Liver (tissue), 9 donors: ENCODE results near the gene CNIH3. TPM values are rescaled to one million over a fixed set of nuclear protein-coding genes. Genes with fewer than 3 reads are reported as not detected.
"Not testable (repeated sequence)": the region's sequence is repeated elsewhere in the genome, so short reads cannot be mapped to it uniquely, and the experiment has no call there.

Experiments used
- DNase-seq: peaks from one replicate; pipeline ENCODE4 v3.0.0-alpha.2; 2017; ENCODE audit warnings: low spot score
- H3K27ac ChIP-seq, 2 donors: one replicate each; pipeline ENCODE4 v1.7.0; 2013; ENCODE audit warnings: inconsistent platforms in 2 of 2, low read length in 2 of 2, control low read depth in 1 of 2, low read depth in 1 of 2, mild to moderate bottlenecking in 1 of 2
- H3K27me3 ChIP-seq, 4 donors: one replicate each; pipeline versions ENCODE4 v1.6.1 to v1.7.0; 2013; ENCODE audit warnings: low read length in 3 of 4, inconsistent platforms in 1 of 4, mild to moderate bottlenecking in 1 of 4, moderate library complexity in 1 of 4; ENCODE audit not compliant: control insufficient read depth in 4 of 4, insufficient read depth in 4 of 4
- H3K36me3 ChIP-seq, 4 donors: one replicate each; pipeline versions ENCODE4 v1.6.1 to v1.7.0; 2013; ENCODE audit warnings: low read length in 3 of 4, mild to moderate bottlenecking in 3 of 4, low read depth in 1 of 4, moderate library complexity in 1 of 4; ENCODE audit not compliant: control insufficient read depth in 4 of 4, insufficient read depth in 3 of 4
- H3K4me1 ChIP-seq, 4 donors: one replicate each; pipeline versions ENCODE4 v1.6.1 to v1.7.0; 2013; ENCODE audit warnings: low read length in 3 of 4, mild to moderate bottlenecking in 3 of 4, moderate library complexity in 1 of 4; ENCODE audit not compliant: control insufficient read depth in 4 of 4, insufficient read depth in 4 of 4
- H3K4me3 ChIP-seq, 3 donors: one replicate each; pipeline versions ENCODE4 v1.6.1 to v1.7.0; 2013; ENCODE audit warnings: low read length in 3 of 3, control low read depth in 1 of 3, low read depth in 1 of 3, mild to moderate bottlenecking in 1 of 3
- H3K9ac ChIP-seq, 2 donors: one replicate each; pipeline ENCODE4 v1.7.0; 2013; ENCODE audit warnings: low read length in 2 of 2, mild to moderate bottlenecking in 2 of 2, moderate library complexity in 2 of 2, control low read depth in 1 of 2, low read depth in 1 of 2
- H3K9me3 ChIP-seq, 4 donors: one replicate each; pipeline versions ENCODE4 v1.6.1 to v1.7.0; 2013; ENCODE audit warnings: low read length in 3 of 4; ENCODE audit not compliant: control insufficient read depth in 4 of 4
- EGR1 ChIP-seq, 2 donors: IDR thresholded peaks; 2 replicates each; pipeline ENCODE4 v1.6.1; 2016 to 2018; ENCODE audit warnings: antibody characterized with exemption in 2 of 2, low read depth in 2 of 2
- FOXA1 ChIP-seq: IDR thresholded peaks from 2 replicates; pipeline ENCODE4 v1.6.1; 2016; ENCODE audit warnings: antibody characterized with exemption
- GABPA ChIP-seq, 2 donors: IDR thresholded peaks in 1 of 2; conservative IDR thresholded peaks in 1 of 2; 2 replicates each; pipeline ENCODE4 v1.6.1; 2016; ENCODE audit warnings: antibody characterized with exemption in 2 of 2, mild to moderate bottlenecking in 1 of 2, moderate library complexity in 1 of 2
- HNF4A ChIP-seq, 2 donors: conservative IDR thresholded peaks; 2 replicates each; pipeline ENCODE4 v1.6.1; 2016; ENCODE audit warnings: antibody characterized with exemption in 2 of 2, mild to moderate bottlenecking in 2 of 2
- HNF4G ChIP-seq: IDR thresholded peaks from 2 replicates; pipeline ENCODE4 v1.6.1; 2016; ENCODE audit warnings: antibody characterized with exemption
- JUND ChIP-seq, 2 donors: IDR thresholded peaks; 2 replicates each; pipeline ENCODE4 v1.6.1; 2016; ENCODE audit warnings: antibody characterized with exemption in 2 of 2
- NR2F2 ChIP-seq: IDR thresholded peaks from 2 replicates; pipeline ENCODE4 v1.6.1; 2016; ENCODE audit warnings: antibody characterized with exemption
- SP1 ChIP-seq: IDR thresholded peaks from 2 replicates; pipeline ENCODE4 v1.6.1; 2018; ENCODE audit warnings: antibody characterized with exemption, mild to moderate bottlenecking
- TAF1 ChIP-seq: conservative IDR thresholded peaks from 2 replicates; pipeline ENCODE4 v1.6.1; 2016; ENCODE audit warnings: antibody characterized with exemption, mild to moderate bottlenecking
- YY1 ChIP-seq: IDR thresholded peaks from 2 replicates; pipeline ENCODE4 v1.6.1; 2016; ENCODE audit warnings: antibody characterized with exemption, mild to moderate bottlenecking
- WGBS: extraction: QIAGEN DNeasy Blood & Tissue Kit; methylation state at CpG from one replicate; pipeline ENCODE4 v1.1.7; 2013; 5-methylcytosine and 5-hydroxymethylcytosine counted together
- polyA plus RNA-seq, 2 donors: library from polyadenylated mRNA; stranded (reverse) in 1 of 2; unstranded in 1 of 2; fragments of 200-250 nt in 1 of 2; fragments of >200 nt in 1 of 2; fragmentation: Nextera tagmentation in 1 of 2; extraction: Ambion mirVana in 1 of 2; gene quantifications; one replicate each; pipeline versions ENCODE4 v1.2.1 to v1.2.3, GENCODE V29; 2013 to 2015
- total RNA-seq, 2 donors: library from RNA; depleted of rRNA; stranded (reverse); fragments of >200 nt; gene quantifications; one replicate each; pipeline ENCODE4 v1.2.3, GENCODE V29; 2014
- TF ChIP-seq, protein P1 (sequence below): IDR thresholded peaks from 2 replicates; pipeline ENCODE4 v1.6.1; 2016; ENCODE audit warnings: antibody characterized with exemption
- TF ChIP-seq, protein P2 (sequence below): IDR thresholded peaks from 2 replicates; pipeline ENCODE4 v1.6.1; 2016; ENCODE audit warnings: antibody characterized with exemption
- TF ChIP-seq, protein P3 (sequence below): fragments of 150-350 bp; IDR thresholded peaks from 2 replicates; pipeline ENCODE4 v1.5.1; 2017; ENCODE audit warnings: improper control_type of control experiment, low read depth, low read length; ENCODE audit not compliant: missing input control
- TF ChIP-seq, protein P4 (sequence below): IDR thresholded peaks from 2 replicates; pipeline ENCODE4 v1.6.1; 2016; ENCODE audit warnings: antibody characterized with exemption, mild to moderate bottlenecking
- donor health status: healthy.
- donor health status: healthy.
- donor health status: healthy.
- donor health status: healthy.
- donor health status: healthy.

Gene CNIH3
- total RNA-seq (1 to 10 TPM in 1 of 2 donors, under 1 TPM in 1; 0.98 to 1.0 TPM), polyA plus RNA-seq (under 1 TPM; 0.39 to 0.88 TPM)

DNA sequence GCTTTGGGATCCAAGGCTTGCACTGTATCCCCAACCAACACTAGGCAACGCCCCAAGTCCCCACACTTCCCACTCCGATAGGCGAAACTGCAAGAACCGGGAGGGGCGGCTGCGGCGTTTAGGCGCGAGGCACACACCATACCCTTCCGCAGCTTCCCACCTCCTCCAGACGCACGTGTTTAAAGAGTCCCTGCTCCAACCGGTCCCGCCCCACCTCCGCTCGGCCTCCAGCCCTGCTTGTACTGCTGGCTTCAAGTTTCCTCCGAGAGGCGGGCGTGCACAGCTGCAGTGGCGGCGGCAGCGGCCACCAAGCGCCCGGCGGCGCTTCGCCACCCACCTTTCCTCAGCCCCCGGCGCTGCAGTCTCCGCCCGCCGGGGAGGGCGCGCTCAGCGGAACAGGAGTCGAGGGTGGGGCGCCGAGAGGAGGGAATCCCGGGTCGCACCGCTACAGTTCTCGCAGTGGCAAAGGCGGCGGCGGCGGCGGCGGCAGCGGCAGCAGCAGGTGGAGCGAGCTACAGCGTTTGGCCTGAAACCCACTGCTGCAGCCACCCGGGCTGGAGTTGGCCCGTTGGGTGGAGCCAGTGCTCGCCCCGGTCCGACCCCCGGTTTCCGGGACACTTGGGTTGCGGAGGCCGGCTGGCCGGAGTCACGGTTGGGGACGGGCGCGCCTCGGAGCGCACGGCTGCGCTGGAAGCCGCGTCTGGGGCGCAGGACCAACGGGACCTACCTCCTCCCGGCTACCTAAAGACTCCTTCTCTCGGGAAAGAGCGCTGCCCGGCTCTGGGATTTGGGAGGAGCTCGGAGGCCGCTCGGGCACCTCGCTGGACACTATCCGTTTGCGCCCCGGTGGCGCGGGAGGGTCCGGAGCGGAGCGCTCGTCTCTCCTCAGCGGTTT, at the start of gene CNIH3:
TSS of gene CNIH3 (plus strand) at position 457 of the 895 bp plus-strand sequence. CDS start 858 bp downstream, outside the sequence.
- H3K27me3 ChIP-seq = peaks cover 4 to 10% (median 6%) of the 10 kb centered on the region in 4 donors
- H3K9me3 ChIP-seq = no peaks in the 10 kb centered on the region
- whole genome bisulfite sequencing = 2% methylated on average over 91 of the region's 91 CpGs
- no peaks in the 10 kb centered on the region for H3K36me3 ChIP-seq
- no peak for TF ChIP-seq SP1
- TF ChIP-seq, protein P1, sequence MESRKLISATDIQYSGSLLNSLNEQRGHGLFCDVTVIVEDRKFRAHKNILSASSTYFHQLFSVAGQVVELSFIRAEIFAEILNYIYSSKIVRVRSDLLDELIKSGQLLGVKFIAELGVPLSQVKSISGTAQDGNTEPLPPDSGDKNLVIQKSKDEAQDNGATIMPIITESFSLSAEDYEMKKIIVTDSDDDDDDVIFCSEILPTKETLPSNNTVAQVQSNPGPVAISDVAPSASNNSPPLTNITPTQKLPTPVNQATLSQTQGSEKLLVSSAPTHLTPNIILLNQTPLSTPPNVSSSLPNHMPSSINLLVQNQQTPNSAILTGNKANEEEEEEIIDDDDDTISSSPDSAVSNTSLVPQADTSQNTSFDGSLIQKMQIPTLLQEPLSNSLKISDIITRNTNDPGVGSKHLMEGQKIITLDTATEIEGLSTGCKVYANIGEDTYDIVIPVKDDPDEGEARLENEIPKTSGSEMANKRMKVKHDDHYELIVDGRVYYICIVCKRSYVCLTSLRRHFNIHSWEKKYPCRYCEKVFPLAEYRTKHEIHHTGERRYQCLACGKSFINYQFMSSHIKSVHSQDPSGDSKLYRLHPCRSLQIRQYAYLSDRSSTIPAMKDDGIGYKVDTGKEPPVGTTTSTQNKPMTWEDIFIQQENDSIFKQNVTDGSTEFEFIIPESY = no peak
- TF ChIP-seq, protein P2, sequence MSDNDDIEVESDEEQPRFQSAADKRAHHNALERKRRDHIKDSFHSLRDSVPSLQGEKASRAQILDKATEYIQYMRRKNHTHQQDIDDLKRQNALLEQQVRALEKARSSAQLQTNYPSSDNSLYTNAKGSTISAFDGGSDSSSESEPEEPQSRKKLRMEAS = no peak
- TF ChIP-seq HNF4A (conservative IDR thresholded peaks at IDR 0.05) = no peak
- no peak for TF ChIP-seq GABPA (IDR thresholded peaks at IDR 0.05 in 1 of 2, conservative IDR thresholded peaks at IDR 0.05 in 1 of 2)
- no peak for TF ChIP-seq FOXA1
- TF ChIP-seq HNF4G = no peak
- no peak for TF ChIP-seq EGR1 (IDR thresholded peaks at IDR 0.05; ENCODE audit: low read depth in 2 of 2)
- no peak for TF ChIP-seq NR2F2
- TF ChIP-seq, protein P3, sequence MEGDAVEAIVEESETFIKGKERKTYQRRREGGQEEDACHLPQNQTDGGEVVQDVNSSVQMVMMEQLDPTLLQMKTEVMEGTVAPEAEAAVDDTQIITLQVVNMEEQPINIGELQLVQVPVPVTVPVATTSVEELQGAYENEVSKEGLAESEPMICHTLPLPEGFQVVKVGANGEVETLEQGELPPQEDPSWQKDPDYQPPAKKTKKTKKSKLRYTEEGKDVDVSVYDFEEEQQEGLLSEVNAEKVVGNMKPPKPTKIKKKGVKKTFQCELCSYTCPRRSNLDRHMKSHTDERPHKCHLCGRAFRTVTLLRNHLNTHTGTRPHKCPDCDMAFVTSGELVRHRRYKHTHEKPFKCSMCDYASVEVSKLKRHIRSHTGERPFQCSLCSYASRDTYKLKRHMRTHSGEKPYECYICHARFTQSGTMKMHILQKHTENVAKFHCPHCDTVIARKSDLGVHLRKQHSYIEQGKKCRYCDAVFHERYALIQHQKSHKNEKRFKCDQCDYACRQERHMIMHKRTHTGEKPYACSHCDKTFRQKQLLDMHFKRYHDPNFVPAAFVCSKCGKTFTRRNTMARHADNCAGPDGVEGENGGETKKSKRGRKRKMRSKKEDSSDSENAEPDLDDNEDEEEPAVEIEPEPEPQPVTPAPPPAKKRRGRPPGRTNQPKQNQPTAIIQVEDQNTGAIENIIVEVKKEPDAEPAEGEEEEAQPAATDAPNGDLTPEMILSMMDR = no peak
- no peak for TF ChIP-seq JUND (IDR thresholded peaks at IDR 0.05)
- TF ChIP-seq, protein P4, sequence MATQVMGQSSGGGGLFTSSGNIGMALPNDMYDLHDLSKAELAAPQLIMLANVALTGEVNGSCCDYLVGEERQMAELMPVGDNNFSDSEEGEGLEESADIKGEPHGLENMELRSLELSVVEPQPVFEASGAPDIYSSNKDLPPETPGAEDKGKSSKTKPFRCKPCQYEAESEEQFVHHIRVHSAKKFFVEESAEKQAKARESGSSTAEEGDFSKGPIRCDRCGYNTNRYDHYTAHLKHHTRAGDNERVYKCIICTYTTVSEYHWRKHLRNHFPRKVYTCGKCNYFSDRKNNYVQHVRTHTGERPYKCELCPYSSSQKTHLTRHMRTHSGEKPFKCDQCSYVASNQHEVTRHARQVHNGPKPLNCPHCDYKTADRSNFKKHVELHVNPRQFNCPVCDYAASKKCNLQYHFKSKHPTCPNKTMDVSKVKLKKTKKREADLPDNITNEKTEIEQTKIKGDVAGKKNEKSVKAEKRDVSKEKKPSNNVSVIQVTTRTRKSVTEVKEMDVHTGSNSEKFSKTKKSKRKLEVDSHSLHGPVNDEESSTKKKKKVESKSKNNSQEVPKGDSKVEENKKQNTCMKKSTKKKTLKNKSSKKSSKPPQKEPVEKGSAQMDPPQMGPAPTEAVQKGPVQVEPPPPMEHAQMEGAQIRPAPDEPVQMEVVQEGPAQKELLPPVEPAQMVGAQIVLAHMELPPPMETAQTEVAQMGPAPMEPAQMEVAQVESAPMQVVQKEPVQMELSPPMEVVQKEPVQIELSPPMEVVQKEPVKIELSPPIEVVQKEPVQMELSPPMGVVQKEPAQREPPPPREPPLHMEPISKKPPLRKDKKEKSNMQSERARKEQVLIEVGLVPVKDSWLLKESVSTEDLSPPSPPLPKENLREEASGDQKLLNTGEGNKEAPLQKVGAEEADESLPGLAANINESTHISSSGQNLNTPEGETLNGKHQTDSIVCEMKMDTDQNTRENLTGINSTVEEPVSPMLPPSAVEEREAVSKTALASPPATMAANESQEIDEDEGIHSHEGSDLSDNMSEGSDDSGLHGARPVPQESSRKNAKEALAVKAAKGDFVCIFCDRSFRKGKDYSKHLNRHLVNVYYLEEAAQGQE = no peak
- TF ChIP-seq YY1 = no peak
- TF ChIP-seq TAF1 = no peak
- H3K4me3 ChIP-seq = peak within 1 kb of the TSS in 2 of 3 donors; percentile 24 to 41
- DNase-seq = no peak
- H3K4me1 ChIP-seq = peaks cover 8 to 19% (median 17%) of the 10 kb centered on the region in 4 donors
- H3K27ac ChIP-seq = no peak within 1 kb of the TSS
- no peak within 1 kb of the TSS for H3K9ac ChIP-seq

DNA sequence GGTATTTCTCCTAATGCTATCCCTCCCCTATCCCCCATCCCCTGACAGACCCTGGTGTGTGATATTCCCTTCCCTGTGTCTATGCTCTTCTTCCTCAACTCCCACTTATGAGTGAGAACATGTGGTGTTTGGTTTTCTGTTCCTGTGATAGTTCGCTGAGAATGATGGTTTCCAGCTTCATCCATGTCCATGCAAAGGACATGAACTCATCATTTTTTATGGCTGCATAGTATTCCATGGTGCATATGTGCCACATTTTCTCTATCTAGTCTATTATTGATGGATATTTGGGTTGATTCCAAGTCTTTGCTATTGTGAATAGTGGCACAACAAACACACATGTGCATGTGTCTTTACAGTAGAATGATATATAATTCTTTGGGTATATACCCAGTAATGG, 49.6 kb upstream of the CNIH3 start:
- not testable (repeated sequence) for H3K27ac ChIP-seq, H3K36me3 ChIP-seq, H3K4me1 ChIP-seq, H3K9me3 ChIP-seq, DNase-seq, H3K27me3 ChIP-seq, H3K9ac ChIP-seq, H3K4me3 ChIP-seq
- WGBS = 91% methylated on average over 1 of the region's 1 CpG
